Ovary (tissue), 3 donors: ENCODE data around the gene TTC22.

ENCODE experiments used
- CTCF ChIP-seq, 3 donors: fragments of 450-650 bp in 2 of 3; fragments of 200-600 bp in 1 of 3; IDR thresholded peaks; one replicate each; pipeline versions ENCODE4 v1.5.1 to v1.8.0; 2016 to 2022; ENCODE audit warnings: antibody characterized with exemption in 3 of 3, mild to moderate bottlenecking in 1 of 3
- POLR2A ChIP-seq: fragments of 450-650 bp; IDR thresholded peaks from one replicate; pipeline ENCODE4 v1.6.1; 2017; ENCODE audit warnings: antibody characterized with exemption, mild to moderate bottlenecking, moderate library complexity
- donor health status: DM: no; HTN: no; CAD: no.

GRCh38 chr1:54744696-54745095, 56.4 kb downstream of the TTC22 start:
- TF ChIP-seq POLR2A (no peak), CTCF (IDR thresholded peaks at IDR 0.05) (no peak)
